Heart left ventricle (tissue), 13 donors: ENCODE measurements around the gene FIP1L1.

Experiments used
- POLR2A ChIP-seq, 2 donors: fragments of 450-650 bp; IDR thresholded peaks; one replicate each; pipeline ENCODE4 v1.6.1; 2017; ENCODE audit warnings: antibody characterized with exemption in 2 of 2, mild to moderate bottlenecking in 2 of 2, moderate library complexity in 2 of 2
- TF ChIP-seq, protein P1 (sequence below), 12 donors: fragments of 200-600 bp; sonication (generic) in 4 of 12; IDR thresholded peaks; one replicate each; pipeline versions ENCODE4 v1.5.0 to v1.8.0; 2018 to 2022; ENCODE audit warnings: antibody characterized with exemption in 12 of 12, mild to moderate bottlenecking in 5 of 12
- donor health status: ischemic (EF 13 %, LVEDD 7.1; RV severe dilation, severe dysfunction).
- donor health status: DM: no; HTN: yes; CAD: no.
- donor health status: DM: no; HTN: no; CAD: no.
- donor health status: ischemic (EF 25% LVEDD 6.9; RV normal size, moderate dysfunction).
- donor health status: ischemic (EF 25% LVEDD 5.7; RV mildly dilated, moderate dysfunction).
- donor health status: ischemic (EF 35%, LVEDD 5.7; RV mildly dilated, moderate dysfunction).
- donor health status: nonischemic (EF 11% LVEDD 7.7; RV severe dilation, severe dysfunction).
- donor health status: DM: yes; HTN: yes; CAD: no.
- donor health status: PGD.
- donor health status: ischemic (EF 29% LVEDD 5.4; RV normal size, mild dysfunction).
- donor health status: nonischemic (EF 23%, LVEDD 6.1; RV moderate dilation, normal function).

DNA sequence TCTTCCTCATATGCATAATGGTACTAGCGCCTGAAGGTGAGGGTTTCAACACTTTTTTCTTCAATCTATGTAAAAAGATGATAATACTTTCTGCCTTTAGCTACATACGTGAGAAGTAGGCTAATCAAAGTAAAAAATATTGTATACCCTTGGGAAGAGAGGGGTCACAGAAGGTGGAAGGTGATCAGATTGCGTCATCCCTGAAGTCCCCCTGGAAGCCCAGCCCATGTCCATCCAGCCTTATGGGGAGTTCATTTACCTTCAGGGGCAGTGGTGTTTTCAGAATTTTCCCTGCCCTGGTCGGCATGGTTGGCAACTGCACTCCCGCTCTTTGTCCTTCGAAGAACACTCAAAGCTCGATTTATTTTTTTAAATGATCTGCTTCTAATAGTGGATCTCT lies 129.6 kb downstream of the FIP1L1 start:
- TF ChIP-seq, protein P1, sequence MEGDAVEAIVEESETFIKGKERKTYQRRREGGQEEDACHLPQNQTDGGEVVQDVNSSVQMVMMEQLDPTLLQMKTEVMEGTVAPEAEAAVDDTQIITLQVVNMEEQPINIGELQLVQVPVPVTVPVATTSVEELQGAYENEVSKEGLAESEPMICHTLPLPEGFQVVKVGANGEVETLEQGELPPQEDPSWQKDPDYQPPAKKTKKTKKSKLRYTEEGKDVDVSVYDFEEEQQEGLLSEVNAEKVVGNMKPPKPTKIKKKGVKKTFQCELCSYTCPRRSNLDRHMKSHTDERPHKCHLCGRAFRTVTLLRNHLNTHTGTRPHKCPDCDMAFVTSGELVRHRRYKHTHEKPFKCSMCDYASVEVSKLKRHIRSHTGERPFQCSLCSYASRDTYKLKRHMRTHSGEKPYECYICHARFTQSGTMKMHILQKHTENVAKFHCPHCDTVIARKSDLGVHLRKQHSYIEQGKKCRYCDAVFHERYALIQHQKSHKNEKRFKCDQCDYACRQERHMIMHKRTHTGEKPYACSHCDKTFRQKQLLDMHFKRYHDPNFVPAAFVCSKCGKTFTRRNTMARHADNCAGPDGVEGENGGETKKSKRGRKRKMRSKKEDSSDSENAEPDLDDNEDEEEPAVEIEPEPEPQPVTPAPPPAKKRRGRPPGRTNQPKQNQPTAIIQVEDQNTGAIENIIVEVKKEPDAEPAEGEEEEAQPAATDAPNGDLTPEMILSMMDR (IDR thresholded peaks at IDR 0.05): no peak
- no peak for TF ChIP-seq POLR2A (IDR thresholded peaks at IDR 0.05)
